T-helper 17 cell (primary cell): ENCODE measurements around the gene NIPAL4. TPM values are rescaled to one million over a fixed set of nuclear protein-coding genes. Genes with fewer than 3 reads are reported as not detected.
"Not testable (repeated sequence)": the region's sequence is repeated elsewhere in the genome, so short reads cannot be mapped to it uniquely, and the experiment has no call there.

Experiments used
- ATAC-seq: fragments of 150-1000 bp; cut with Tn5 transposase; 2 replicates; pipeline ENCODE4 v1.10.0; 2021; ENCODE audit warnings: mild to moderate bottlenecking, moderate library complexity
- DNase-seq, 3 donors: peaks; one replicate each; pipeline versions ENCODE4 v3.0.0 to v3.0.0-alpha.2; 2020 to 2021
- H3K9me3 ChIP-seq: one replicate; pipeline ENCODE4 v1.7.0; 2013; ENCODE audit warnings: low read length, mild to moderate bottlenecking; ENCODE audit not compliant: control insufficient read depth, poor library complexity, severe bottlenecking
- H3K27ac Mint-ChIP-seq: one replicate; pipeline ENCODE4 v1.8.0; 2022; ENCODE audit warnings: mild to moderate bottlenecking, moderate library complexity, mixed read lengths
- H3K27me3 Mint-ChIP-seq: one replicate; pipeline ENCODE4 v1.8.0; 2022; ENCODE audit warnings: mixed read lengths
- H3K36me3 Mint-ChIP-seq: one replicate; pipeline ENCODE4 v1.8.0; 2022; ENCODE audit warnings: low read depth, mixed read lengths
- H3K4me1 Mint-ChIP-seq: one replicate; pipeline ENCODE4 v1.8.0; 2022; ENCODE audit warnings: mild to moderate bottlenecking, mixed read lengths
- H3K4me3 Mint-ChIP-seq: one replicate; pipeline ENCODE4 v1.8.0; 2022; ENCODE audit warnings: mild to moderate bottlenecking, moderate library complexity, mixed read lengths
- total RNA-seq, 4 donors: library from RNA in 2 of 4; stranded (reverse) in 2 of 4; gene quantifications; one replicate each; pipeline ENCODE4 v1.2.3 and lab custom pipeline; 2022 to 2026

The NIPAL4 gene
- total RNA-seq (1 to 10 TPM; 1.5 to 2.3 TPM), total RNA-seq (lab: John Stamatoyannopoulos, UW) (0 to 0.53 reads per million in 2 donors)

GRCh38 chr5:157459715-157460599, at the start of gene NIPAL4:
Gene NIPAL4, plus strand, starts transcription at chr5:157460213. Its CDS starts 108 bp downstream, at chr5:157460321.
- H3K27ac Mint-ChIP-seq = peak within 1 kb of the TSS; percentile 68
- ATAC-seq (peak; percentile 76), DNase-seq (peak in 1 of 3 donors; percentile 13)
- H3K9me3 ChIP-seq = no peaks in the 10 kb centered on the region
- H3K27me3 Mint-ChIP-seq = peaks cover 8% of the 10 kb centered on the region
- peaks cover 23% of the 10 kb centered on the region for H3K4me1 Mint-ChIP-seq
- H3K36me3 Mint-ChIP-seq = peaks cover 4% of the 10 kb centered on the region
- peak within 1 kb of the TSS; percentile 86 for H3K4me3 Mint-ChIP-seq

- no peak for DNase-seq
- no peaks in the 10 kb centered on the region for H3K36me3 Mint-ChIP-seq
- H3K27ac Mint-ChIP-seq = no peak overlapping the region
- H3K9me3 ChIP-seq = no peaks in the 10 kb centered on the region
- no peak overlapping the region for H3K4me3 Mint-ChIP-seq
- H3K27me3 Mint-ChIP-seq = no peaks in the 10 kb centered on the region
- H3K4me1 Mint-ChIP-seq = no peaks in the 10 kb centered on the region
- ATAC-seq = no peak
Observed at GRCh38 chr5:157415838-157416237, 44.2 kb upstream of the NIPAL4 start.

- not testable (repeated sequence) for H3K9me3 ChIP-seq, H3K27ac Mint-ChIP-seq, DNase-seq, ATAC-seq, H3K4me3 Mint-ChIP-seq, H3K4me1 Mint-ChIP-seq, H3K36me3 Mint-ChIP-seq, H3K27me3 Mint-ChIP-seq
Observed at GRCh38 chr5:157419521-157419920, 40.5 kb upstream of the NIPAL4 start.

GRCh38 chr5:157429920-157430319, 30.1 kb upstream of the NIPAL4 start:
- H3K4me1 Mint-ChIP-seq, DNase-seq, H3K27me3 Mint-ChIP-seq, ATAC-seq, H3K4me3 Mint-ChIP-seq, H3K9me3 ChIP-seq, H3K36me3 Mint-ChIP-seq: not testable (repeated sequence)
- H3K27ac Mint-ChIP-seq = peak overlapping the region; percentile 53

- DNase-seq = no peak
- Mint-ChIP-seq H3K4me3 (no peak overlapping the region), H3K27ac (peak overlapping the region; percentile 49), H3K27me3 (peaks cover 6% of the 10 kb centered on the region), H3K36me3 (no peaks in the 10 kb centered on the region), H3K4me1 (peaks cover 5% of the 10 kb centered on the region)
- no peaks in the 10 kb centered on the region for H3K9me3 ChIP-seq
- peak; percentile 88 for ATAC-seq
Observed at GRCh38 chr5:157431544-157432200, 28.3 kb upstream of the NIPAL4 start.

- H3K36me3 Mint-ChIP-seq = no peaks in the 10 kb centered on the region
- H3K27ac Mint-ChIP-seq = no peak overlapping the region
- no peaks in the 10 kb centered on the region for H3K9me3 ChIP-seq
- H3K4me1 Mint-ChIP-seq = peaks cover 5% of the 10 kb centered on the region
- DNase-seq (no peak), ATAC-seq (no peak)
- no peak overlapping the region for H3K4me3 Mint-ChIP-seq
- no peaks in the 10 kb centered on the region for H3K27me3 Mint-ChIP-seq
Observed at GRCh38 chr5:157434096-157434495, 25.9 kb upstream of the NIPAL4 start.

GRCh38 chr5:157443041-157443549, 16.9 kb upstream of the NIPAL4 start:
- H3K4me1 Mint-ChIP-seq = no peaks in the 10 kb centered on the region
- H3K4me3 Mint-ChIP-seq = no peak overlapping the region

GRCh38 chr5:157444224-157444623, 15.8 kb upstream of the NIPAL4 start:
- no peak for DNase-seq
- Mint-ChIP-seq H3K4me3 (no peak overlapping the region), H3K27me3 (no peaks in the 10 kb centered on the region), H3K27ac (no peak overlapping the region), H3K36me3 (peaks cover 3% of the 10 kb centered on the region), H3K4me1 (peaks cover 5% of the 10 kb centered on the region)
- no peaks in the 10 kb centered on the region for H3K9me3 ChIP-seq
- no peak for ATAC-seq

More at GRCh38 chr5:157443041-157443549, 16.9 kb upstream of the NIPAL4 start:
- Mint-ChIP-seq H3K27me3 (no peaks in the 10 kb centered on the region), H3K36me3 (peaks cover 3% of the 10 kb centered on the region), H3K27ac (no peak overlapping the region)
- no peaks in the 10 kb centered on the region for H3K9me3 ChIP-seq
- no peak for DNase-seq
- ATAC-seq = no peak

- peaks cover 5% of the 10 kb centered on the region for H3K4me1 Mint-ChIP-seq
- DNase-seq (no peak), ATAC-seq (no peak)
- H3K27ac Mint-ChIP-seq = no peak overlapping the region
- no peaks in the 10 kb centered on the region for H3K27me3 Mint-ChIP-seq
- H3K4me3 Mint-ChIP-seq = no peak overlapping the region
- H3K36me3 Mint-ChIP-seq = no peaks in the 10 kb centered on the region
- no peaks in the 10 kb centered on the region for H3K9me3 ChIP-seq
Observed at GRCh38 chr5:157445745-157446411, 14.1 kb upstream of the NIPAL4 start.

- Mint-ChIP-seq H3K27ac (no peak overlapping the region), H3K4me1 (peaks cover 5% of the 10 kb centered on the region), H3K4me3 (no peak overlapping the region), H3K36me3 (no peaks in the 10 kb centered on the region), H3K27me3 (no peaks in the 10 kb centered on the region)
- H3K9me3 ChIP-seq = no peaks in the 10 kb centered on the region
- DNase-seq (no peak), ATAC-seq (no peak)
Observed at GRCh38 chr5:157446412-157446935, 13.5 kb upstream of the NIPAL4 start.

- no peak overlapping the region for H3K27ac Mint-ChIP-seq
- no peaks in the 10 kb centered on the region for H3K27me3 Mint-ChIP-seq
- no peaks in the 10 kb centered on the region for H3K36me3 Mint-ChIP-seq
- DNase-seq (no peak), ATAC-seq (no peak)
- no peaks in the 10 kb centered on the region for H3K9me3 ChIP-seq
- peaks cover 5% of the 10 kb centered on the region for H3K4me1 Mint-ChIP-seq
- no peak overlapping the region for H3K4me3 Mint-ChIP-seq
Observed at GRCh38 chr5:157447201-157447637, 12.8 kb upstream of the NIPAL4 start.

GRCh38 chr5:157449011-157449723, 10.8 kb upstream of the NIPAL4 start:
- Mint-ChIP-seq H3K27ac (no peak overlapping the region), H3K4me1 (peaks cover 5% of the 10 kb centered on the region), H3K27me3 (no peaks in the 10 kb centered on the region), H3K36me3 (no peaks in the 10 kb centered on the region), H3K4me3 (peak overlapping the region; percentile 31)
- no peaks in the 10 kb centered on the region for H3K9me3 ChIP-seq
- ATAC-seq (no peak), DNase-seq (no peak)
